Neural progenitor cell (in vitro differentiated cells): ENCODE data around the gene BMPER. TPM values are rescaled to one million over a fixed set of nuclear protein-coding genes. Genes with fewer than 3 reads are reported as not detected.

Source experiments
- DNase-seq: peaks from one replicate; pipeline ENCODE4 v3.0.0-alpha.2; 2016; ENCODE audit warnings: low spot score
- H2AFZ ChIP-seq: fragments of 200-600 bp; sonication (generic); replicated peaks from 2 replicates; pipeline ENCODE4 v1.6.1; 2016; ENCODE audit warnings: antibody characterized with exemption
- H3F3A ChIP-seq: fragments of 200-600 bp; sonication (generic); 2 replicates; pipeline ENCODE4 v1.6.1; 2016; ENCODE audit warnings: antibody characterized with exemption, low read depth
- H3K27ac ChIP-seq: fragments of 200-600 bp; sonication (generic); 2 replicates; pipeline ENCODE4 v1.5.1; 2016; ENCODE audit warnings: mild to moderate bottlenecking
- H3K27me3 ChIP-seq: fragments of 200-600 bp; sonication (generic); 2 replicates; pipeline ENCODE4 v1.6.1; 2016; ENCODE audit warnings: mild to moderate bottlenecking, moderate library complexity
- H3K36me3 ChIP-seq: fragments of 200-600 bp; sonication (generic); 2 replicates; pipeline ENCODE4 v1.5.1; 2016
- H3K4me1 ChIP-seq: fragments of 200-600 bp; sonication (generic); 2 replicates; pipeline ENCODE4 v1.6.1; 2016; ENCODE audit warnings: mixed run types
- H3K4me2 ChIP-seq: fragments of 200-600 bp; sonication (generic); 2 replicates; pipeline ENCODE4 v1.6.1; 2016
- H3K4me3 ChIP-seq: fragments of 200-600 bp; sonication (generic); 2 replicates; pipeline ENCODE4 v1.5.1; 2016
- H3K79me2 ChIP-seq: fragments of 200-600 bp; sonication (generic); 2 replicates; pipeline ENCODE4 v1.6.1; 2016; ENCODE audit warnings: low read depth
- H3K9ac ChIP-seq: fragments of 200-600 bp; sonication (generic); 2 replicates; pipeline ENCODE4 v1.6.1; 2016
- H3K9me3 ChIP-seq: fragments of 200-600 bp; sonication (generic); 2 replicates; pipeline ENCODE4 v1.5.1; 2016; ENCODE audit warnings: low read depth
- H4K20me1 ChIP-seq: fragments of 200-600 bp; sonication (generic); 2 replicates; pipeline ENCODE4 v1.6.1; 2016; ENCODE audit warnings: low read depth
- H3K27ac Mint-ChIP-seq: 3 replicates; pipeline ENCODE4 v1.8.0; 2021; ENCODE audit warnings: mixed read lengths
- H3K27me3 Mint-ChIP-seq: 2 replicates; pipeline ENCODE4 v1.8.0; 2022; ENCODE audit warnings: low read depth, mild to moderate bottlenecking, inconsistent platforms, moderate library complexity, mixed read lengths; ENCODE audit not compliant: insufficient read depth
- H3K36me3 Mint-ChIP-seq: 3 replicates; pipeline ENCODE4 v1.8.0; 2021; ENCODE audit warnings: mixed read lengths
- H3K4me1 Mint-ChIP-seq: 3 replicates; pipeline ENCODE4 v1.8.0; 2021; ENCODE audit warnings: mixed read lengths
- H3K4me3 Mint-ChIP-seq: 3 replicates; pipeline ENCODE4 v1.8.0; 2021; ENCODE audit warnings: mild to moderate bottlenecking, moderate library complexity, mixed read lengths
- H3K9me3 Mint-ChIP-seq: 3 replicates; pipeline ENCODE4 v1.8.0; 2020; ENCODE audit warnings: mixed read lengths
- EZH2 ChIP-seq: fragments of 200-600 bp; sonication (generic); IDR thresholded peaks from 2 replicates; pipeline ENCODE4 v1.6.1; 2017; ENCODE audit warnings: antibody characterized with exemption, mild to moderate bottlenecking, moderate library complexity
- EZH2phosphoT487 ChIP-seq: fragments of 200-600 bp; sonication (generic); IDR thresholded peaks from 2 replicates; pipeline ENCODE4 v1.6.1; 2017; ENCODE audit warnings: antibody characterized with exemption
- total RNA-seq: library from RNA; depleted of rRNA; stranded (reverse); fragments of >200 nt; gene quantifications from 2 replicates; pipeline ENCODE4 v1.2.3, GENCODE V29; 2015; ENCODE audit warnings: low replicate concordance
- TF ChIP-seq, protein P1 (sequence below): fragments of 200-600 bp; sonication (generic); IDR thresholded peaks from 2 replicates; pipeline ENCODE4 v1.5.1; 2017; ENCODE audit warnings: antibody characterized with exemption, mild to moderate bottlenecking

BMPER gene
- total RNA-seq, 1 donor from 2014 or later, result 1.2 TPM

DNA sequence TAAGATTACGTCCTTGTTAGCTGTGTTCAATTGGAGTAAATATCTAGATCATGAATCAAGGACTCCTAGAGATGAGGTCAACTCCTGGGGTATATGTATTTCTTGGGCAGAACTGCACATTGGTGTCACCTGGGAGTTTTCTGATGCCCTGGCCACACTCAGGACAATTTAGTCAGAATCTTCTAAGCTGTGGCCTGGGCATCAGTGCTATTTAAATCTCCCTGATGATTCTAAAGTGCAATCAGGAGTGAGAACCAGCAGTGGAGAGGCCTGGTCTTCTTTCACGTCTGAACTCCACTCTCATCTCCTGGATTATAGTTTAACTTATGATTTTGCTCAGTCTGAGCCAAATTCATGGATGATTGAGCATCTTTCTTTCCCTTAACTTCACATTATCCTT lies 218.0 kb downstream of the BMPER start:
- H3F3A ChIP-seq, result no peaks in the 10 kb centered on the region
- H3K4me3 Mint-ChIP-seq, result no peak overlapping the region
- no peaks in the 10 kb centered on the region for H4K20me1 ChIP-seq
- H3K9me3 ChIP-seq, result no peaks in the 10 kb centered on the region
- H3K27ac ChIP-seq, result no peak overlapping the region
- peaks cover 13% of the 10 kb centered on the region for H3K9me3 Mint-ChIP-seq
- no peak overlapping the region for H2AFZ ChIP-seq
- peaks cover 5% of the 10 kb centered on the region for H3K36me3 ChIP-seq
- no peak overlapping the region for H3K4me3 ChIP-seq
- TF ChIP-seq EZH2 (no peak), EZH2phosphoT487 (no peak)
- TF ChIP-seq, protein P1, sequence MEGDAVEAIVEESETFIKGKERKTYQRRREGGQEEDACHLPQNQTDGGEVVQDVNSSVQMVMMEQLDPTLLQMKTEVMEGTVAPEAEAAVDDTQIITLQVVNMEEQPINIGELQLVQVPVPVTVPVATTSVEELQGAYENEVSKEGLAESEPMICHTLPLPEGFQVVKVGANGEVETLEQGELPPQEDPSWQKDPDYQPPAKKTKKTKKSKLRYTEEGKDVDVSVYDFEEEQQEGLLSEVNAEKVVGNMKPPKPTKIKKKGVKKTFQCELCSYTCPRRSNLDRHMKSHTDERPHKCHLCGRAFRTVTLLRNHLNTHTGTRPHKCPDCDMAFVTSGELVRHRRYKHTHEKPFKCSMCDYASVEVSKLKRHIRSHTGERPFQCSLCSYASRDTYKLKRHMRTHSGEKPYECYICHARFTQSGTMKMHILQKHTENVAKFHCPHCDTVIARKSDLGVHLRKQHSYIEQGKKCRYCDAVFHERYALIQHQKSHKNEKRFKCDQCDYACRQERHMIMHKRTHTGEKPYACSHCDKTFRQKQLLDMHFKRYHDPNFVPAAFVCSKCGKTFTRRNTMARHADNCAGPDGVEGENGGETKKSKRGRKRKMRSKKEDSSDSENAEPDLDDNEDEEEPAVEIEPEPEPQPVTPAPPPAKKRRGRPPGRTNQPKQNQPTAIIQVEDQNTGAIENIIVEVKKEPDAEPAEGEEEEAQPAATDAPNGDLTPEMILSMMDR, result no peak
- no peak overlapping the region for H3K27ac Mint-ChIP-seq
- H3K79me2 ChIP-seq, result no peaks in the 10 kb centered on the region
- no peak for DNase-seq
- no peaks in the 10 kb centered on the region for H3K27me3 ChIP-seq
- no peaks in the 10 kb centered on the region for H3K27me3 Mint-ChIP-seq
- no peaks in the 10 kb centered on the region for H3K4me1 ChIP-seq
- no peaks in the 10 kb centered on the region for H3K36me3 Mint-ChIP-seq
- no peak overlapping the region for H3K9ac ChIP-seq
- no peaks in the 10 kb centered on the region for H3K4me1 Mint-ChIP-seq
- no peak overlapping the region for H3K4me2 ChIP-seq

DNA sequence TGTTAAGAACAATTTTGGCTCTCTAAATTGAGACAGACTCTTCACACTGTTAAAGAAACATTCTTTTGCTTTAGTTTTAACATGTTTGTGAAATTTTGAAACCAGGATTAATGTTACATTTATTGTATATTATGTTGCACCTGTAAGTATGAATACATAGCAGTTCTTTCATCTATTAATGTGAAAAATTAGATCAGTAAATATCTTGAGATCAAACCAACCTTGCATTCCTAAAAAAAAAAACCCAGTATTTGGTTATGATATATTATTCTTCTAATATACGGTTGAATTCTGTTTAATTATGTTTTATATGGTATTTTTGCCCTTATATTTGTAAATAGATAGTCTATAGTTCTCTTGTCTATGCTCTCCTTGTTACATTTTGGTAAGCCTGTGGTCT lies 219.4 kb downstream of the BMPER start:
- Mint-ChIP-seq H3K9me3 (peaks cover 13% of the 10 kb centered on the region), H3K36me3 (no peaks in the 10 kb centered on the region), H3K27ac (no peak overlapping the region), H3K4me3 (no peak overlapping the region), H3K27me3 (no peaks in the 10 kb centered on the region), H3K4me1 (no peaks in the 10 kb centered on the region)
- Histone ChIP-seq H3K9ac (no peak overlapping the region), H3F3A (no peaks in the 10 kb centered on the region), H2AFZ (no peak overlapping the region), H3K9me3 (no peaks in the 10 kb centered on the region), H4K20me1 (no peaks in the 10 kb centered on the region), H3K4me3 (no peak overlapping the region), H3K4me1 (no peaks in the 10 kb centered on the region), H3K4me2 (no peak overlapping the region), H3K79me2 (no peaks in the 10 kb centered on the region), H3K27me3 (no peaks in the 10 kb centered on the region), H3K27ac (no peak overlapping the region), H3K36me3 (peaks cover 5% of the 10 kb centered on the region)
- TF ChIP-seq EZH2phosphoT487 (no peak), EZH2 (no peak)
- TF ChIP-seq, protein P1, result no peak
- DNase-seq, result no peak

DNA sequence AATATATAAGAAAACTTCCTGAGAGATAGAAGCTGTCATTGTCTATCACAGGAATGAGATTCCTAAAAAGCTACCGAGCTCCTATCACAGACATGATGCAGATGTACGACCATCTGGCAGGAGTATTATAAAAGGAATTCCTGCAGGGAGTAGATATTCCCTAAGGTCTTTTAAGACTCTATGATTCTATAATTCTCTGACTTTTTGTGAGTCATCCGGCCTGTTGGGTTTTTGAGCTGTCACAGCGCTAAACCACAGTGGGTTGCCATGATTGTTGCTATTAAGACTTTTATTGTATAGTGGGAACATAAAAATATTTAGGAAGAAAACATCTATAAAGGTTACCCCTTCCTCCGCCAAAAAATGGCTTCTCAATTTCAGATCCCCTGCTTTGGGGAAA lies 223.4 kb downstream of the BMPER start:
- Histone ChIP-seq H3K4me1 (no peaks in the 10 kb centered on the region), H3K36me3 (peaks cover 5% of the 10 kb centered on the region), H3K27me3 (no peaks in the 10 kb centered on the region), H3K4me2 (no peak overlapping the region), H2AFZ (no peak overlapping the region), H4K20me1 (no peaks in the 10 kb centered on the region), H3K9me3 (no peaks in the 10 kb centered on the region), H3K9ac (no peak overlapping the region), H3K79me2 (no peaks in the 10 kb centered on the region), H3F3A (no peaks in the 10 kb centered on the region), H3K4me3 (no peak overlapping the region), H3K27ac (no peak overlapping the region)
- H3K36me3 Mint-ChIP-seq, result no peaks in the 10 kb centered on the region
- H3K4me3 Mint-ChIP-seq, result no peak overlapping the region
- H3K27me3 Mint-ChIP-seq, result peaks cover under 1% of the 10 kb centered on the region
- peaks cover 4% of the 10 kb centered on the region for H3K4me1 Mint-ChIP-seq
- H3K9me3 Mint-ChIP-seq, result peaks cover 12% of the 10 kb centered on the region
- no peak for DNase-seq
- no peak overlapping the region for H3K27ac Mint-ChIP-seq
- TF ChIP-seq EZH2phosphoT487, result no peak
- TF ChIP-seq EZH2, result no peak
- TF ChIP-seq, protein P1, result no peak
